ENCODE results near the gene TBCD. TPM values are rescaled to one million over a fixed set of nuclear protein-coding genes. Genes with fewer than 3 reads are reported as not detected.

Gene TBCD
- total RNA-seq, 1 experiment from 2014 or later: 129 TPM

DNA sequence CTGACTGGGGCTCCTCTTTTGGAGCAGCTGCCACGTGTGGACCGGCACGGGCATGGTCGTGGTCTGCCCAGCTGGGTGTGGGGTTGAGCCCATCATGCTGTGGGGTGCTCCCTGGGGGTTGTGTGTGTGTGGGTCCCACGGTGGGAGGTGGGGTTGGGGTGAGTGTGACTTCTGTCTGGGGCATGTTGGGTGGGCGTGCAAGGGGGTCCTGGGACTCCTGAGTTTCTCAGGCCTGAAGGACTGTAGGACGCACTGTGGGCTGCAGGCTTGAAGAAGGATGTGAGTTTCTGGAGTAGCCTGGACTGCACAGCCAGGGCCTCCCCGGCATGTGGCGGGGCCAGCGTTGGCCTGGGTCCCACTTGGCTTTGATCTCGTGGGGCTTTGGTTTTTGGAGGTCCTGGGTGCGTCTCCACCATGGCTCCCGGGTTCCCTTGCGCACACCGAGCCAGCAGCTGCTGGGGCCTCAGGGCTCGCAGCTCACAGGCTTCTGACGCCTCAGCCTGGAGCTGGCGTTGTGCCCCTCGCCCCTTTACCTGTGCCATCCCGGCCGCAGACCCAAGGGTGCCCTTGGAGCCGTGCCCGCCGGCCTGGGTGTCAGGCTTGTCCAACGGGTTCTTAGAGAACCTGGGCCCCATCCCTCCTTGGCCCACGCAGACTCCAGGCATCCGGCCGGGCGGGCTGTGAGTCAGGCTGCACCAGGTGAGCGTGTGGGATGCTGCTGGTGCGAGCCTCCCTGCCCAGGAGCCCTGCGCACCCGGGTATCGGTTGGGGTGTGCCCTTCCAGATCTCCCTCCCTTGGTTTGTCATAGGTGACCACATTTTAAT lies 122.4 kb downstream of the TBCD start:
- no peak overlapping the region for H3K18ac ChIP-seq (ENCODE audit: insufficient read length, low read depth, low read length)
- no peak overlapping the region for H3K23ac ChIP-seq (ENCODE audit: insufficient read length, low read depth, low read length)
- no peak overlapping the region for H3K4me2 ChIP-seq (ENCODE audit: insufficient read depth, insufficient read length, low read length)
- no peak for DNase-seq
- Mint-ChIP-seq H3K27ac (peak overlapping the region; percentile 85 to 91 (median 89); a peak in 5 of 7 replicates), H3K36me3 (ENCODE audit: insufficient read depth in 1 of 3, low read depth in 3 of 3) (peaks cover 12 to 37% (median 33%) of the 10 kb centered on the region in 3 experiments), H3K4me1 (peaks cover 20% of the 10 kb centered on the region in 2 experiments), H3K27me3 (ENCODE audit: low read depth) (no peaks in the 10 kb centered on the region), H3K4me3 (no peak overlapping the region), H3K9me3 (no peaks in the 10 kb centered on the region)
- no peak overlapping the region for H2BK15ac ChIP-seq (ENCODE audit: low read depth, low read length)
- H3K9me3 ChIP-seq (ENCODE audit: control insufficient read depth, low read depth, low read length): no peaks in the 10 kb centered on the region
- no peaks in the 10 kb centered on the region for H3K79me1 ChIP-seq (ENCODE audit: insufficient read depth, low read depth, low read length, poor library complexity, severe bottlenecking)
- H3K4me1 ChIP-seq (ENCODE audit: insufficient read depth, low read length): no peaks in the 10 kb centered on the region
- TF ChIP-seq, protein P1, sequence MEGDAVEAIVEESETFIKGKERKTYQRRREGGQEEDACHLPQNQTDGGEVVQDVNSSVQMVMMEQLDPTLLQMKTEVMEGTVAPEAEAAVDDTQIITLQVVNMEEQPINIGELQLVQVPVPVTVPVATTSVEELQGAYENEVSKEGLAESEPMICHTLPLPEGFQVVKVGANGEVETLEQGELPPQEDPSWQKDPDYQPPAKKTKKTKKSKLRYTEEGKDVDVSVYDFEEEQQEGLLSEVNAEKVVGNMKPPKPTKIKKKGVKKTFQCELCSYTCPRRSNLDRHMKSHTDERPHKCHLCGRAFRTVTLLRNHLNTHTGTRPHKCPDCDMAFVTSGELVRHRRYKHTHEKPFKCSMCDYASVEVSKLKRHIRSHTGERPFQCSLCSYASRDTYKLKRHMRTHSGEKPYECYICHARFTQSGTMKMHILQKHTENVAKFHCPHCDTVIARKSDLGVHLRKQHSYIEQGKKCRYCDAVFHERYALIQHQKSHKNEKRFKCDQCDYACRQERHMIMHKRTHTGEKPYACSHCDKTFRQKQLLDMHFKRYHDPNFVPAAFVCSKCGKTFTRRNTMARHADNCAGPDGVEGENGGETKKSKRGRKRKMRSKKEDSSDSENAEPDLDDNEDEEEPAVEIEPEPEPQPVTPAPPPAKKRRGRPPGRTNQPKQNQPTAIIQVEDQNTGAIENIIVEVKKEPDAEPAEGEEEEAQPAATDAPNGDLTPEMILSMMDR (conservative IDR thresholded peaks at IDR 0.05): no peak
- no peak overlapping the region for H3T11ph ChIP-seq (ENCODE audit: low read length)
- no peak overlapping the region for H2BK120ac ChIP-seq (ENCODE audit: low read depth, low read length, poor library complexity, severe bottlenecking)
- no peaks in the 10 kb centered on the region; the same call in 1 of the 2 replicates for H3K79me2 ChIP-seq (ENCODE audit: insufficient read depth, low read length)
- WGBS (ENCODE audit: extremely low coverage, insufficient read length, low lambda C conversion rate): no CpG with 5 or more reads among the region's 34 CpGs
- no peak overlapping the region for H4K8ac ChIP-seq (replicated peaks; ENCODE audit: insufficient read length, low read depth, low read length)
- no peak overlapping the region for H4K91ac ChIP-seq (ENCODE audit: insufficient read length, low read depth, low read length)
- no peaks in the 10 kb centered on the region for H3K27me3 ChIP-seq (ENCODE audit: insufficient read depth, low read length)
- H3K23me2 ChIP-seq (ENCODE audit: insufficient read length, low read depth, low read length, poor library complexity, severe bottlenecking): no peaks in the 10 kb centered on the region
- H3K4ac ChIP-seq (ENCODE audit: low read depth, low read length): no peak overlapping the region
- no peak overlapping the region for H2BK5ac ChIP-seq (ENCODE audit: insufficient read length, low read length)
- H4K20me1 ChIP-seq (ENCODE audit: control insufficient read depth, insufficient read depth, insufficient read length): peaks cover 1% of the 10 kb centered on the region
- no peak overlapping the region for H3K9ac ChIP-seq (ENCODE audit: extremely low read depth, insufficient read length, low read length)
- no peak overlapping the region for H3K56ac ChIP-seq (ENCODE audit: insufficient read length, low read depth, low read length)
- H2AK5ac ChIP-seq (ENCODE audit: insufficient read length, low read length): no peak overlapping the region
- no peak overlapping the region; the same call in 1 of the 2 replicates for H3K14ac ChIP-seq (ENCODE audit: insufficient read depth, low read length)
- H2AFZ ChIP-seq (ENCODE audit: low read length): no peak overlapping the region
- no peak overlapping the region for H2BK20ac ChIP-seq (ENCODE audit: low read depth, low read length, poor library complexity, severe bottlenecking)
- H2BK12ac ChIP-seq (ENCODE audit: insufficient read length, low read depth, low read length): no peak overlapping the region
- no peak overlapping the region for H3K27ac ChIP-seq (ENCODE audit: insufficient read length, low read depth, low read length)
- no peak overlapping the region for H4K5ac ChIP-seq (ENCODE audit: insufficient read length, low read depth, low read length)
